HG03354 (cell line): ENCODE results near the gene ATE1.
"Not testable (repeated sequence)": the region's sequence is repeated elsewhere in the genome, so short reads cannot be mapped to it uniquely, and the experiment has no call there.

Source experiments
- ATAC-seq: cut with Tn5 transposase; IDR thresholded peaks from one replicate; pipeline ENCODE4 v1.9.1; 2021; ENCODE audit warnings: mild to moderate bottlenecking; ENCODE audit not compliant: unreplicated experiment, poor library complexity, severe bottlenecking

ATE1 gene

GRCh38 chr10:121927841-121928527, at the start of gene ATE1:
TSS of gene ATE1 (minus strand) at chr10:121928031. CDS start at chr10:121927949, 82 bp downstream.
- peak; percentile 81 for ATAC-seq

- ATAC-seq, result no peak
Measured at GRCh38 chr10:121976607-121977006, 48.8 kb upstream of the ATE1 start.

GRCh38 chr10:121975295-121976086, 47.7 kb upstream of the ATE1 start:
- ATAC-seq, result peak; percentile 16

GRCh38 chr10:121974535-121975294, 46.9 kb upstream of the ATE1 start, which contains the start of gene NSMCE4A:
TSS of gene NSMCE4A (minus strand) at chr10:121975217. CDS start at chr10:121975165, 52 bp downstream.
- ATAC-seq, result peak; percentile 85

GRCh38 chr10:121974019-121974534, 46.2 kb upstream of the ATE1 start:
- peak; percentile 47 for ATAC-seq

- not testable (repeated sequence) for ATAC-seq
Measured at GRCh38 chr10:121969086-121969485, 41.3 kb upstream of the ATE1 start.

GRCh38 chr10:121965996-121966395, 38.2 kb upstream of the ATE1 start:
- ATAC-seq, result no peak

- no peak for ATAC-seq
Measured at GRCh38 chr10:121961456-121961855, 33.6 kb upstream of the ATE1 start.

GRCh38 chr10:121959671-121960070, 31.8 kb upstream of the ATE1 start:
- no peak for ATAC-seq

GRCh38 chr10:121956111-121957061, 28.6 kb upstream of the ATE1 start:
- no peak for ATAC-seq

GRCh38 chr10:121952226-121952625, 24.4 kb upstream of the ATE1 start:
- no peak for ATAC-seq

- no peak for ATAC-seq
Measured at GRCh38 chr10:121949451-121949850, 21.6 kb upstream of the ATE1 start.

- ATAC-seq, result no peak
Measured at GRCh38 chr10:121949049-121949448, 21.2 kb upstream of the ATE1 start.

- ATAC-seq, result no peak
Measured at GRCh38 chr10:121947343-121948330, 19.8 kb upstream of the ATE1 start.

GRCh38 chr10:121942749-121943416, 15.1 kb upstream of the ATE1 start:
- no peak for ATAC-seq

- ATAC-seq, result no peak
Measured at GRCh38 chr10:121941532-121941931, 13.7 kb upstream of the ATE1 start.

GRCh38 chr10:121936295-121936694, 8.5 kb upstream of the ATE1 start:
- ATAC-seq, result no peak
